GM21619 (cell line): ENCODE measurements around the gene SLC43A3.
"Not testable (repeated sequence)": the region's sequence is repeated elsewhere in the genome, so short reads cannot be mapped to it uniquely, and the experiment has no call there.

Source experiments
- ATAC-seq: cut with Tn5 transposase; IDR thresholded peaks from one replicate; pipeline ENCODE4 v1.9.1; 2021; ENCODE audit not compliant: unreplicated experiment

SLC43A3 gene

GRCh38 chr11:57407941-57408475 lies 18.9 kb downstream of the SLC43A3 start:
- ATAC-seq: no peak

DNA sequence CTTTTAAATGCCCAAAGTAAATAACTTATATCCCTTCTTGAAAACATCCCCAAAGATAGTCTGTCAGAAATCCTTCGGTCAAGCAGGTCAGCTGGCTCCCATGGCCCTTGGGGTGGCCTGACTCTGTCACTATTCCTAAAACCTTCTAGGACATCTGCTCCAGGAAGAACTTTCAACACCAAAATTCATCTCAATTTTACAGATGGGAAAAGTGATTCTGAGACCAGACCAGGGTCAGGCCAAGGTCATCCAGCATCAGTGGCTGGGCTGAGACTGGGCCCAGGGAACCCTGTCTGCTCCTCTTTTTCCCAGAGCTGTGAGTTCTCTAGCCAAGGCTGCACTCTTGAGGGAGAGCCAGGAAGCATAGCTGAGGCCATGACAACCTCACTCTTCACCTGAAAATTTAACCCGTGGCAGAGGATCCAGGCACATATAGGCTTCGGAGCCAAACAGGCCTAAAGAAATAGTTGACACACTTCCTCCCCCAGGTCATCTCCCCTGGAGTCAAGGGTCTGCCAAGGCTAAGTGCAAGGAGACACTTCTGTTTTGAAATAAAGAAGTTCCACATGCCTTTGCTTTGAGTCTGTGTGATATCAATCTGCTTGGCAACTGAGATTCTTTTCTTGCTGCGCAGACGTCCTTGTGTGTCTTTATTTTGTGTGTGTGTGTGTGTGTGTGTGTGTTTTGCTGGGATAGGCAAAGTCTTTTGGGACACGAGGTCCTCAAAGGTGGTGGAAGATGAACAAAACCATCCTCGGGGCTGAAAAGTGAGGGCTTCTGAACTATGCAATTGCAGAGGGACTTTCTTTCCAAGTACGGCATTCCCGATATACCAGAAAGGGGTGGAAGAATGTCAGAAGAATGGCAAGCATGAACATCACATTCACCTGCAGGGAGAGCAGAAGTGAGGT lies 19.7 kb downstream of the SLC43A3 start:
- no peak for ATAC-seq

DNA sequence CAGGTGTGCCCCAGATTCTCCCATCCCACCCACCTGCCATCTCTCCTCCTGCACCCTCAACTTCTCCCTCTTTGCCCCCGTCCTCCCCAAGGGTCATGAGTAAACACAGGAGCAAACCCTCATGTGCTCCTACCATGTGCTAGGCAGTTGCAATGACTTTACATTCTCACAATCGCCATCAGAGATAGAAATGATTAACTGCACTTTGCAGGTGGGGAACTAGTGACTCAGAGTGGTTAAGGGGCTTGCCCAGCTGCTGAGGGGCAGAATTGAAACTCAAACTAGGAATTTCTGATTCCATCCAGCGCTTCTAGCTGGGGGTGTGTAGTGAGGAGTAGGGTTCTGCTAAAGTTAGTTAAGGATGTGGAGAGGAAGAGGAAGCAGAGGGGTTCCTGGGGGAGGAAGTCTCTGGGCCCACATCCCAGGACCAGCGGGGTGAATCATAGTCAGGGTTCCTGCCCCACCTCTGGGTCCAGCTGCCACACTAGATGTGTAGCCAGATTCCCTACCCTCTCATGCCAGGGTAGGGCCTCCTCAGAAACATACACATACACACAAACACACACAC lies 20.5 kb downstream of the SLC43A3 start:
- ATAC-seq: peak; percentile 78

DNA sequence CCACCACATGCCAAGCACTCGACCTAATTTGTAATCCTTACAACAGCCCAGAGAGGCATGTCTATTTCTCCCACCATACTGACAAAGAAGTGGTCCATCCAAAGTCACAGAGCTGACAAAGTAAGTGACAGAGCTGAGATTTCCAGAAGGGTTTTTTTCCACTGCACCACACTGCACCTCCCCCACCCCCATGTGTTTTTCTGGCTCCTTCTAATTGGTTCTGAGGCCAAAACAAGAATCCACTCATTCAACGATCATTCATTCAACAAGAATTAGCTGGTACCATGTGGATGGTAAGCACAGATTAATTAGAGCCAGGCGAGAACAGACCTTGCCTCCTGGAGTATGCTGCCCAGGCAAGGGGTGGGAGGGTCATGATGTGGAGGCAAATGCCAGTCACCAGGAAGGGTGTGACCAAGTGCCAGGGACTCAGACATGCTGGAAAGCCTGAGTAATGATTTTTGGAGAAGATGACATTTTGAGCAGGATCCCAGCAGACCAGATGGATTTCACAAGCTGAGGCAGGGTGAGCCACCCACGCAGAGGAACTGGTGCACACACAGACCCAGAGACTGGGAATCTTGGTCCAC lies 21.6 kb downstream of the SLC43A3 start:
- ATAC-seq: no peak

GRCh38 chr11:57403802-57404147 lies 23.1 kb downstream of the SLC43A3 start:
- ATAC-seq: no peak

DNA sequence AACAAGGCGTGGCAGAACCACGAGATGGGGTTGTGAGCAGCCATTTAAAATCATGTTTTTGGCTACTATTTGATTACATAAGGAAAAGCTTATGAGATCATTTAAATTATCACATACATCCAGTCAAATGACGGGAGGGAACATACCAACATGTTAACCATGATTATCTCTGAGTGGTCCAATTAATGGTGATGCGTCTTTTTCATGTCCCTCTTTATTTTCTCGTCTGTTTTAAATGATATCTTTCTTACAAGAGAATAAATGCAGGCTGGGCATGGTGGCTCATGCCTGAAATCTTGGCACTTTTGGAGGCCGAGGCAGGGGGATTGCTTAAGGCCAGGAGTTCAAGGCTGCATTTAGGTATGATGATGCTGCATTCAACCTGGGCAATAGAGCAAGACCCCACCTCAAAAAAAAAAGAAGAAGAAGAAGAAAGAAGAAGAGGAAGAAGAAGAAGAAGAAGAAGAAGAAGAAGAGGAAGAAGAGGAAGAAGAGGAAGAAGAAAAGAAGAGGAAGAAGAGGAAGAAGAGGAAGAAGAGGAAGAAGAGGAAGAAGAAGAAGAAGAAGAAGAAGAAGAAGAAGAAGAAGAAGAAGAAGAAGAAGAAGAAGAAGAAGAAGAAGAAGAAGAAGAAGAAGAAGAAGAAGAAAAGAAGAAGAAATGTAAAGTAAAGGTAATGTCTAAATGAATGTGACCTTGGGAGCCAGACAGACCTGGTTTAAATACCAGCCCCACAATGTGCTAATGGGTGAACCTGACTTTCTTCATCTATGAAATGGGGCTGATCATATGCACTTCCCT lies 23.7 kb downstream of the SLC43A3 start:
- ATAC-seq: not testable (repeated sequence)

- ATAC-seq: no peak
Observed at GRCh38 chr11:57402188-57403002, 24.5 kb downstream of the SLC43A3 start.

DNA sequence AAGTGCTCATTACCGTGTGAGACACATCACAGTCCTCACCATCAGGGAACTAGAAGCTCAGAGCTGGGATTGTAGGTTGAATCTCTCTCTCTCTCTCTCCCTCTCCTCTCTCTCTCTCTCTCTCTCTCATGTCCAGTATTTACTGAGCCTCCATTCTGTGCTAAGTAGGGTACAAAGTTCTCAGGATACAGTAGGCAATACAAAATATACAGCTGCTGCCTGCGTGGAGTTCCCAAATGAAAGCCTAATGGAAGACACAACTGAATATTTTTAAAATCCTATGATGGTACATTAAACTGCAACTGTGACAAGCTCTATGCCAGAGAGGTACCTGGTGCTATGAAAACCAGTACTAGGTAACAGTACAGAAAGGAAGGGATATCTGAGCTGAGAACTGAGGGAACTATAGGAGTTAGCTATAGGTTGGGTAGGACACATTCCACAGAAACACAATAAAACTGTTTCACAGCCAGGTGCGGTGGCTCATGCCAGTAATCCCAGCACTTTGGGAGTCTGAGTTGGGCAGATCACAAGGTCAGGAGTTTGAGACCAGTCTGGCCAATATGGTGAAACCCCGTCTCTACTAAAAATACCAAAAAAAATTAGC lies 26.8 kb downstream of the SLC43A3 start:
- no peak for ATAC-seq

GRCh38 chr11:57399221-57399620 lies 27.7 kb downstream of the SLC43A3 start:
- ATAC-seq: no peak

DNA sequence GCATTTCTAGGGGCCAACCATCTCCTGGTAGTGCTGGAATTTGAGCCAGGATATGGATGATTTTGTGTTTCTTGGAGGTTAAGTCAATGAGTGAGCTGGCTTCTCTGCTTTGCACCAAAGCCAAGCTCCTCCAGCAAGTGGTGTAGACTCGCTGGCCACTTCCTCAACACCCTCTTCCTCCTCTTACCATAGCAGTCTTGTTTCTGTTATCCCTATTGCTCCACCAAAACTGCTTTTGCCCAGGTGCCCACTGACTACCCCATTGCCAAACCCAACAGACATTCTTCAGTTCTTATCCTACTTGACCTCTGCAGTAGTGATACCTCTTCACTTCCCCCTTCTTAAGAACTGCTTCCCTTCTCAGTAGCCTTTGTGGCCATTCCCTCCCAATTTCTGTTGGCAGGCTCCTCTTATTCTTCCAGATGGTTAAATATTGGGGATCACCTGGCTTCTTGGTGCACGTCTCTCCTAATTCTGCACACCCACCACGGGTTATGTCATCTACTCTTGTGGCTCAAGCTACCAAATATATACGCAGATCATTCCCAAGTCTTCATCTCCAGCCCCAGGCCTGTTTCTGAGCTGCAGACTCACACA lies 29.4 kb downstream of the SLC43A3 start:
- no peak for ATAC-seq

DNA sequence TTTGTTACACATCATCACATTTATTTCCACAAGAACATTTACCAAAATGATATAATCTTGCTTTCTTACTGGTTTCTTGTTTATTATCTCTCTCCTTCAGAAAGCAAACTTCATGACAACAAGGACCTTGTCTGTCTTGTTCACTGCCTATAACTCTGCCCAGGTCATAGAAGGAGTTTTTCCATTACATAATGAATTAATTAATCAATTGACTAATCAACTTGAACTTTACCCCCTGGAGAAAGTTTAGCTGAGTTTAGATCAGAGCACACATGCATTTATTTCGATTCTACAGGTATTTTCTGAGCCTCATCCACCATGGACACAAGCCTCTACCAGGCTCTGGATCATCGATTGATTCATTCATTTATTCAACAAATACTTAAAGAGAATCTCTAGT lies 30.2 kb downstream of the SLC43A3 start:
- ATAC-seq: no peak

- ATAC-seq: no peak
Observed at GRCh38 chr11:57395905-57396623, 30.9 kb downstream of the SLC43A3 start.

GRCh38 chr11:57394203-57394965 lies 32.5 kb downstream of the SLC43A3 start:
- ATAC-seq: no peak

DNA sequence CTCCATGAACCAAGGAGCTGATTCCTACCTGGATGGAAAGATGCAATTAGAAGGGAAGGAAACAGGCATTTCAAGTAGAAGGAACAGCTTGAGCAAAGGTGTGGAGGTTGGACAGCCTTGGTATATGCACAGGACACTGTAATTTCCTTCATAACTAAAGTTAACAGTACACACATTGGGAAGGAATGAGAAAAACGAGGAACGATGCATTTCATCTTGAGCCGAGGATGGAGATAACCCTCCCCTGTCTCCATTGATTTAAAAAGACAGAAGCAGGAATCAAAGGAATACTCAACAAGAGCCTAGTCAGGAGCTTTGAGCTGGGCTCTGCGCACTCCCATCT lies 34.2 kb downstream of the SLC43A3 start:
- no peak for ATAC-seq

- no peak for ATAC-seq
Observed at GRCh38 chr11:57392066-57392762, 34.7 kb downstream of the SLC43A3 start.

DNA sequence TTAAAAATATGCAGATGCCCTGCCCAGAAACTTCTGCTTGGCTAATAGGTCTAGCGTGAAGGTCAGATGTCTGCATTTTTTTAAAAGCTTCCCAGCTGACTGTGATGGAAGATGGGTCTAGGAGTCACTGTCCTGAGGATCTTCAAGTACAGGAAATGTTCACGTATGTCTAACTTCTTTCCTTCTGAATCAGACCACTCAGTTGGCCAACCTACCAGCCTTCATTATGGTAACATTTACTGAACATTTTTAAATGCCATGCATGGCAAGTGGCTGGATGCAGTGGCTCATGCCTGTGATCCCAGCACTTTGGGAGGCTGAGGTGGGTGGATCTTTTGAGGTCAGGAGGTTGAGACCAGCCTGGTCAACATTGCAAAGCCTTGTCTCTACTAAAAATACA lies 35.4 kb downstream of the SLC43A3 start:
- ATAC-seq: no peak

DNA sequence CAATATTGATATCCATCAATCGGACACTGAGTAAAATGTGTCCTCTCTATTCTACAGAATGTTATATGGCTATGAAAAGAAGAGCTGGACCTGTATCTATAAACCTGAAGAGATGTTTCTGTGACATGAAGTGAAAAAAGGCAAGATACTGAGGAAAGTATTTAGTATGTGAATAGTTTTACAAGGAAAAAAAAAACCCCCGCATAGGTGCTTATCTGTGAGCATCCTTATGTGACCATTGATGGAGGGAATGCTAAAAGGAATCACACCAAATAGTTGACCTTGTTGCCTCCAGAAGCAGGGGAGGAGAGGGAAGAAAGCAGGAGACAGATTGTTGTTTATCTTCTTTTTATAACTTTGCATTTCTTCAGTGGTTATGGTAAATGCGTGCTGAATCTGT lies 35.8 kb downstream of the SLC43A3 start:
- ATAC-seq: no peak

- ATAC-seq: no peak
Observed at GRCh38 chr11:57390535-57390934, 36.4 kb downstream of the SLC43A3 start, which contains the start of gene PRG2. Gene PRG2, minus strand, starts transcription at chr11:57390650. Its CDS starts 706 bp downstream, at chr11:57389944.
